Effector memory CD8-positive, alpha-beta T cell (primary cell): Measurements from ENCODE around the gene DDRGK1.
"Not testable (repeated sequence)": the region's sequence is repeated elsewhere in the genome, so short reads cannot be mapped to it uniquely, and the experiment has no call there.

Source experiments
- ATAC-seq: fragments of 150-1000 bp; cut with Tn5 transposase; replicated peaks from 2 replicates; pipeline ENCODE4 v1.10.0; 2021; ENCODE audit warnings: mild to moderate bottlenecking, moderate library complexity
- DNase-seq, 3 experiments: peaks; one replicate each; pipeline ENCODE4 v3.0.0; 2021
- H3K27ac Mint-ChIP-seq, 2 donors: one replicate each; pipeline ENCODE4 v1.8.0; 2022; ENCODE audit warnings: mild to moderate bottlenecking in 2 of 2, mixed read lengths in 2 of 2, moderate library complexity in 2 of 2
- H3K27me3 Mint-ChIP-seq, 2 donors: one replicate each; pipeline ENCODE4 v1.8.0; 2022; ENCODE audit warnings: mixed read lengths in 2 of 2
- H3K36me3 Mint-ChIP-seq: one replicate; pipeline ENCODE4 v1.8.0; 2022; ENCODE audit warnings: mild to moderate bottlenecking, moderate library complexity, mixed read lengths; ENCODE audit not compliant: insufficient read depth
- H3K4me1 Mint-ChIP-seq, 2 donors: one replicate each; pipeline ENCODE4 v1.8.0; 2022; ENCODE audit warnings: low read depth in 2 of 2, mixed read lengths in 2 of 2
- H3K4me3 Mint-ChIP-seq, 2 donors: one replicate each; pipeline ENCODE4 v1.8.0; 2022; ENCODE audit warnings: mild to moderate bottlenecking in 2 of 2, mixed read lengths in 2 of 2, moderate library complexity in 2 of 2
- H3K9me3 Mint-ChIP-seq, 2 donors: one replicate each; pipeline ENCODE4 v1.8.0; 2022; ENCODE audit warnings: mixed read lengths in 2 of 2

DDRGK1 gene

GRCh38 chr20:3194617-3195280, 9.7 kb downstream of the DDRGK1 start:
- no peak overlapping the region for H3K27ac Mint-ChIP-seq
- H3K27me3 Mint-ChIP-seq = no peaks in the 10 kb centered on the region
- no peak overlapping the region for H3K4me3 Mint-ChIP-seq
- H3K36me3 Mint-ChIP-seq = peaks cover 81% of the 10 kb centered on the region
- H3K4me1 Mint-ChIP-seq = peaks cover 12 to 20% of the 10 kb centered on the region in 2 donors
- DNase-seq = no peak
- H3K9me3 Mint-ChIP-seq = no peaks in the 10 kb centered on the region
- no peak for ATAC-seq

DNA sequence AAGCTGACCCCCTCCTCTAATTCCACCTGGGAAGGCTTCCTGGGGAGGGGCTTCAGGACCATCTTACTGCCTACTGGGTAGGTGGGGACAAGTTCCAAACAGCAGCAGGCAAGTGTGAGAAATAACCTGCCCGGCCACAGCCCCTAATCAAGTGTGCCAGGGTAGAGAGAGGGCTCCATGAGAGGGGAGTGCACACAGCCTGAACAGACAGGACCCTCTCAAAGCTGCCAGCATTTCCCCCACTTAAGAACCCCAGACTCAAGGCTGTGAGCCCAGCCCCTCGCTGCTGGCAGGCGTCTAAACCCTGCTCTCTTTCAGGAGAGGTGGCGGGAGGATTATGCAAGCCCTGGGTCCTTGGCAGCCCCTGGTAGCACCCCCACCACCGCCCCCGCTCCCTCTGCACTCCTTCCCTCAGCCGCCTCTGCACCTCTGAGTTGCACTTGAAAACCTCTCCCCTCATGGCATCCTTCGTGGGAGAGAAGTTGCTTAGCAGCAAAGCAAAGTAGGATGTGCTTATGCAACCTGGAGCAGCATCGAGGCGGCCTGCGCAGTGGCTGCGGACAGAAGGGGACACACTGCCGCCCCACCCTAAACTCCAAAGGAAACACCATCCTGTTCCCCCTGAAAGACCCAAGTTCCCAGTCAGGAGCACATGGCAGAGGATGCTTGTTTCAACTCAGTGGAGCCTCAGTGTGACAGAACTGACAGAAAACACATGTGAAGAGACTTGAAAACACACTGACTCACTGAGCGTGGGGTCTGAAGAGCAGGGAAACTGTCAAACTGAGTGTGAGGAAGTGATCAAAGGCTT, 10.5 kb downstream of the DDRGK1 start:
- Mint-ChIP-seq H3K36me3 (peaks cover 78% of the 10 kb centered on the region), H3K27me3 (no peaks in the 10 kb centered on the region), H3K9me3 (no peaks in the 10 kb centered on the region), H3K4me1 (peaks cover 9 to 14% of the 10 kb centered on the region in 2 donors), H3K27ac (no peak overlapping the region), H3K4me3 (no peak overlapping the region)
- DNase-seq (no peak), ATAC-seq (no peak)

DNA sequence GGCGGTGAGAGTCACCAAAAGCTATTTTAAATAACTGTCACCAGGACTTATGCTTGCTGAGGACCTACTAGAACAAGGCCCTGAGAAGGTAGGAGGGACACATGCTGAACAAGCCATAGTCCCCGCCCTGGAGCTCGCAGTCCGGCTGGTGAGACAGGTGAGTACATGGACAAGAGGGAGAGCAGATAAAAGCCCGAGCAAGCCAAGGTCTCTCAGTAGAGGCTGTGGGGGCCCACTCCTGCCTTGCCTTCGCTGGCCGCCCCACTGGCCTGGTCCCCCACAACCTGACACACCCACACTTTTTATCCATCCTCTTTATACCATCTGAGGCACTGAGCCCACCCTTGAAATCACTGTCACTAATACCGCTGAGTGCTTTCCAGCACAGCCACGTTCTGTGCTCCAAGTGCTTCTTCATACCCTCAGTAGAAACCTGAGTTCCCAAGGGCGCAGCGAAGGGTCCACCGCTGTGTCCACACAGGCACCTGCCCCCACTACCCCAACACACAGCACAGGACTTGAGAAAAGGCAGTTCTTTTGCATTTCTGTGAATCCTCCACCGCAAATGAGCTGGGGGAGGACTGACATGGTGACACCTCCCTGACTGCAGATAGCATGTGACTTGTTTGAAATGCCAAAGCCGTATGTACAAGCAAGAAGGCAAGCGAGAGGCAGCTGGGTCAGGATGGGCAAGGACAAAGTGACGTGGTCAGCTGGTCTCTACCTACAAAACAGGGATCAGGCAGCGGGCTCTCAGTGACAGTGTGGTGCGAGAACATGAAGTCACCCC, 12.1 kb downstream of the DDRGK1 start:
- peaks cover 62% of the 10 kb centered on the region for H3K36me3 Mint-ChIP-seq
- DNase-seq (no peak), ATAC-seq (no peak)
- peaks cover 9% of the 10 kb centered on the region in 2 donors for H3K4me1 Mint-ChIP-seq
- no peak overlapping the region for H3K4me3 Mint-ChIP-seq
- H3K27ac Mint-ChIP-seq = peak overlapping the region in 1 of 2 donors; percentile 62
- H3K27me3 Mint-ChIP-seq = no peaks in the 10 kb centered on the region
- no peaks in the 10 kb centered on the region for H3K9me3 Mint-ChIP-seq

- no peak overlapping the region for H3K4me3 Mint-ChIP-seq
- no peak for ATAC-seq
Observed at GRCh38 chr20:3190681-3191111, 13.8 kb downstream of the DDRGK1 start.

DNA sequence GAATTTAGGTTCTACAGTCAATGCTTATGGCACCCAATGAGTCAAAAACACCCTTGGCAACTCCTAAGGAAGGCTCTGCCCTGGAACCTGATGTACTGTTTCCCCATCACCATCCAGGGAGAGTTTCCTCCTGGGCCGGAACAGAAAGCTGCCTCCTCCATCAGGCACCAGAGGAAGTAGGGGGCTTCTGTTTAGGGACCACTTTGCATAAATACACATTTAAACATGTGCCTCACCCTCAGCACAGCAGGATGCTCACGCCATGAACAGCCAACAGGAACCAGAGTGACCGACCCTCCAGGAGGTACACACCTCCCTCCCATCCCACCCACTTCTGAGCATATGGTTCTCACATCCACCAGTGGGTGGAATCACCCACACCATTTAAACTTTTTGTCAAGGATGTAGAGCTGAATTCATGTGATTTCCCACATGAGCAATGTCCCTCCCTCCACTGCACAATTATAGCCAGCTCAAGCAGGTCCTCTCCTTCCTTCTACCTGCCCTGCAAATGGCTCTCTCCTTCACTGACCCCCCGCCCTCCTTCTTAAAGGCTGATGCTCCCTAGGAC, 14.8 kb downstream of the DDRGK1 start:
- Mint-ChIP-seq H3K36me3 (peaks cover 47% of the 10 kb centered on the region), H3K9me3 (no peaks in the 10 kb centered on the region), H3K27ac (peak overlapping the region; percentile 8 to 72), H3K4me3 (no peak overlapping the region), H3K4me1 (peaks cover 0 to 4% of the 10 kb centered on the region in 2 donors), H3K27me3 (no peaks in the 10 kb centered on the region)
- no peak for DNase-seq
- ATAC-seq = no peak

More at GRCh38 chr20:3190681-3191111, 13.8 kb downstream of the DDRGK1 start:
- DNase-seq = no peak
- Mint-ChIP-seq H3K27ac (peak overlapping the region in 1 of 2 donors; percentile 9), H3K36me3 (peaks cover 54% of the 10 kb centered on the region), H3K27me3 (no peaks in the 10 kb centered on the region), H3K4me1 (peaks cover 5 to 9% of the 10 kb centered on the region in 2 donors), H3K9me3 (no peaks in the 10 kb centered on the region)

DNA sequence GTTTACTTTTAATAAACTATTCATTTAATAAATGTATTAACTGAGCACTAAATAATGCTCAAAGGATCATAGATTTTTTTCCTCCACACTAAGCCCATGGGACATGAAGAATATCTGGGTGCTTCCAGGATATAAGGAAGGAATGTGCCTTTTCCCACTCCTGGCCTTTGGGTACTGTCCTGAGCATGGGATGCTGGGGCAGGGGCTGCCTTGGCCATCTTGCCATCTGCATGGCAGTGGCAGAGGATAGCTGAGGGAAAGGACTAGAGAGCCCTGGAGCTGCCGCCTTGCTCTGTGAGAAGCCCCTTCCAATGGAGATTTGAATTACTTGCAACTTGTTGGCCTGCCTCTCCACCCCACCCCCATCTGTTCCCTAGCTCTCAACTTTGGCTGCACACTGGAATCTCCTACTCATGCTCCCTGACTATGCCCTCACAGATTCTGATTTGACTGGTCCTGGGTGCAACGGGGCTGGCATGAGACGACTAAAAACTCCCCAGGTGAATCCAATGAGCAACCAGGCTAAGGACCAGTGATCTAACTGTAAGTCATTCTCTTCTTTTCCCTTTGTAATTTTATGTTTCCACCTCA, 15.6 kb downstream of the DDRGK1 start:
- Mint-ChIP-seq H3K27me3 (no peaks in the 10 kb centered on the region), H3K36me3 (peaks cover 44% of the 10 kb centered on the region), H3K27ac (peak overlapping the region in 1 of 2 donors; percentile 8), H3K4me1 (peaks cover 0 to 4% of the 10 kb centered on the region in 2 donors), H3K4me3 (no peak overlapping the region), H3K9me3 (no peaks in the 10 kb centered on the region)
- DNase-seq (no peak), ATAC-seq (no peak)

GRCh38 chr20:3187861-3188260, 16.6 kb downstream of the DDRGK1 start:
- H3K27ac Mint-ChIP-seq, ATAC-seq, H3K9me3 Mint-ChIP-seq, H3K4me3 Mint-ChIP-seq, H3K27me3 Mint-ChIP-seq, H3K4me1 Mint-ChIP-seq, DNase-seq: not testable (repeated sequence)
- peaks cover 35% of the 10 kb centered on the region for H3K36me3 Mint-ChIP-seq

- Mint-ChIP-seq H3K36me3 (peaks cover 13% of the 10 kb centered on the region), H3K4me3 (no peak overlapping the region), H3K4me1 (no peaks in the 10 kb centered on the region), H3K9me3 (no peaks in the 10 kb centered on the region), H3K27me3 (no peaks in the 10 kb centered on the region), H3K27ac (peak overlapping the region in 1 of 2 donors; percentile 16)
- no peak for ATAC-seq
- DNase-seq = no peak
Observed at GRCh38 chr20:3183896-3184612, 20.4 kb downstream of the DDRGK1 start.

DNA sequence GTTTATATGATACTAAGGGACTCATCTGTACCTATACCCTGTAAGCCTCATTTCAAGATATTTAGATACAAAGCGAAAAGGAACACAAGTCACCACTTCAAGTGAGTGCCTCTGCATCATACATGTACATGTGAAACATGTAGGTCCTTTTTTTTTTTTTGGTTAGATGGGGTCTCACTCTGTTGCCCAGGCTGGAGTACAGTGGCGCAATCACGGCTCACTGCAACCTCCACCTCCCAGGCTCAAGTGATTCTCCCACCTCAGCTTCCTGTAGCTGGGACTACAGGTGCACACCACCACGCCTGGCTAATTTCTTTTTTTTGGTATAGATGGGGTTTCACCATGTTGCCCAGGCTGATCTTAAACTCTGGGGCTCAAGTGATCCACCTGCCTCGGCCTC, 22.1 kb downstream of the DDRGK1 start:
- not testable (repeated sequence) for H3K27me3 Mint-ChIP-seq, H3K4me3 Mint-ChIP-seq, ATAC-seq

DNA sequence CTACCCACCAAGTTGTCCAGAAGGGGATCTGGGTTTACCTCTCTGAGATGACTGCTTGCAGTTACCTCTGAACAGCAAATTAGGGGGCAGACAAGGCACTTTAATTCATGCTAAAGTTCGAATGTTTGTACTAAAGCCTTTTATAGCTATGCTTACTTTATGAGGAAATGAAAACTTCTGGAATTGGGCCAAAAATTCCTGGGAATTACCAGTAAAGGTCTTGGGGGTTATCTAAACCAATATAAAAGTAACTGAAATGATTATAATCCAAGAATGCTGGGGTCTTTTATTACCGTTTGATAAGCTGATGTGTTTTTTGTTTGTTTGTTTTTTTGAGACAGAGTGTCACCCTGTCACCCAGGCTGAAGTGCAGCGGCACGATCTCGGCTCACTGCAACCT, 23.2 kb downstream of the DDRGK1 start:
- H3K36me3 Mint-ChIP-seq = peaks cover 7% of the 10 kb centered on the region
- H3K4me1 Mint-ChIP-seq = no peaks in the 10 kb centered on the region
- H3K27me3 Mint-ChIP-seq = no peaks in the 10 kb centered on the region
- no peaks in the 10 kb centered on the region for H3K9me3 Mint-ChIP-seq
- H3K27ac Mint-ChIP-seq = no peak overlapping the region
- no peak for ATAC-seq
- no peak overlapping the region for H3K4me3 Mint-ChIP-seq
- no peak for DNase-seq

More for the DNA sequence above, 22.1 kb downstream of the DDRGK1 start:
- H3K4me1 Mint-ChIP-seq, H3K9me3 Mint-ChIP-seq, DNase-seq, H3K27ac Mint-ChIP-seq: not testable (repeated sequence)
- peaks cover 13% of the 10 kb centered on the region for H3K36me3 Mint-ChIP-seq

- DNase-seq = no peak
- Mint-ChIP-seq H3K4me3 (no peak overlapping the region), H3K4me1 (no peaks in the 10 kb centered on the region), H3K27ac (no peak overlapping the region), H3K27me3 (peaks cover 0 to 5% of the 10 kb centered on the region in 2 donors), H3K9me3 (no peaks in the 10 kb centered on the region), H3K36me3 (peaks cover 7% of the 10 kb centered on the region)
- no peak for ATAC-seq
Observed at GRCh38 chr20:3180319-3180718, 24.2 kb downstream of the DDRGK1 start.

DNA sequence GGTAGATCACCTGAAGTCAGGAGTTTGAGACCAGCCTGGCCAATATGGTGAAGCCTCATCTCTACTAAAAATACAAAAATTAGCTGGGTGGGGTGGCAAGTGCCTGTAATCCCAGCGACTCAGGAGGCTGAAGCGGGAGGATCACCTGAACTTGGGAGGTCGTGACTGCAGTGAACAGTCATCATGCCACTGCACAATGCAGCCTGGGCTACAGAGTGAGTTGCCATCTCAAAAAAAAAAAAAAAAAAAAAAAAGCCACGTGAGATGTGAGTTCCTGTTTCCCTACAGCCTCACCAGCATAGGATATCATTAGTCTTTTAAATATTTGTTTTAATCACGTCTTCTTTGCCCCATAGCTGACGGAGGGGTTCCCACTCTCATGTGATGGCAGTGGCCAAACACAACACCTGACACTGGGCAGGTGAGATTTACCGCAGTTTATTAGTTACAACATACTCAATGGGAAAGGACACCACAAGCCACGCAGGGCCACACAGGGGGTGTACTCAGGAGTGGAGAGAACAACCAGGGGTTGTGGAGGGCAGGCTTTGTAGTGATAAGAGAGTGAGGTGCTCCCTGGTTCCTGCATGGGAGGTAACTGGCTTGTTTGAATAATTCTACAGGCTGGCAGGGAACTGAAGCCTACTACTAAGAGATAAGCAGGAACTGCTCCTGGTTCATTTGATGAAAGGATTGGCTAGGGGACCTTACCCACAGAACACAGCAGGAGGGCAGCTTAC, 26.6 kb downstream of the DDRGK1 start:
- Mint-ChIP-seq H3K36me3 (peaks cover 11% of the 10 kb centered on the region), H3K4me1 (peaks cover 3% of the 10 kb centered on the region in 2 donors), H3K27me3 (peaks cover 0 to 16% of the 10 kb centered on the region in 2 donors), H3K27ac (no peak overlapping the region), H3K9me3 (no peaks in the 10 kb centered on the region), H3K4me3 (no peak overlapping the region)
- no peak for DNase-seq
- ATAC-seq = no peak
